IMR-90 (cell line): ENCODE measurements around the gene GRIN2B.

ENCODE experiments used
- BHLHE40 ChIP-seq: fragments of 150-350 bp; IDR thresholded peaks from 2 replicates; pipeline ENCODE4 v1.6.1; 2016; ENCODE audit warnings: mild to moderate bottlenecking, low read depth, low read length
- CEBPB ChIP-seq: IDR thresholded peaks from 2 replicates; pipeline ENCODE4 v1.6.1; 2012; ENCODE audit warnings: low read depth, low read length, improper control_type of control experiment
- CHD1 ChIP-seq: IDR thresholded peaks from 2 replicates; pipeline ENCODE4 v1.6.1; 2012; ENCODE audit warnings: low read depth, low read length, improper control_type of control experiment
- FOS ChIP-seq: fragments of 150-350 bp; IDR thresholded peaks from 2 replicates; pipeline ENCODE4 v1.6.1; 2016; ENCODE audit warnings: low read depth, low read length
- MAFK ChIP-seq: IDR thresholded peaks from 2 replicates; pipeline ENCODE4 v1.6.1; 2012; ENCODE audit warnings: low read depth, low read length, improper control_type of control experiment
- MAZ ChIP-seq: IDR thresholded peaks from 2 replicates; pipeline ENCODE4 v1.6.1; 2012; ENCODE audit warnings: low read depth, mild to moderate bottlenecking, low read length, improper control_type of control experiment, moderate library complexity, borderline replicate concordance
- MXI1 ChIP-seq: IDR thresholded peaks from 2 replicates; pipeline ENCODE4 v1.6.1; 2012; ENCODE audit warnings: low read depth, mild to moderate bottlenecking, low read length, moderate library complexity, borderline replicate concordance
- NFE2L2 ChIP-seq: fragments of 150-350 bp; IDR thresholded peaks from 2 replicates; pipeline ENCODE4 v1.6.1; 2016; ENCODE audit warnings: low read depth, mild to moderate bottlenecking, low read length
- POLR2A ChIP-seq: IDR thresholded peaks from 2 replicates; pipeline ENCODE4 v1.6.1; 2012; ENCODE audit warnings: mild to moderate bottlenecking, low read depth, low read length
- RAD21 ChIP-seq: IDR thresholded peaks from 2 replicates; pipeline ENCODE4 v1.6.1; 2012; ENCODE audit warnings: low read length, improper control_type of control experiment
- RFX5 ChIP-seq: IDR thresholded peaks from 2 replicates; pipeline ENCODE4 v1.8.0; 2012; ENCODE audit warnings: low read depth, mild to moderate bottlenecking, low read length, moderate library complexity
- SMC3 ChIP-seq: fragments of 150-350 bp; IDR thresholded peaks from 2 replicates; pipeline ENCODE4 v1.6.1; 2016; ENCODE audit warnings: low read depth, mild to moderate bottlenecking, antibody characterized with exemption, low read length, moderate library complexity
- TF ChIP-seq, protein P1 (sequence below): conservative IDR thresholded peaks from 2 replicates; pipeline ENCODE4 v1.5.1; 2012; ENCODE audit warnings: mild to moderate bottlenecking, low read depth, low read length, improper control_type of control experiment
- TF ChIP-seq, protein P2 (sequence below): fragments of 150-350 bp; IDR thresholded peaks from 2 replicates; pipeline ENCODE4 v1.6.1; 2016; ENCODE audit warnings: low read depth, mild to moderate bottlenecking, low read length, moderate library complexity, borderline replicate concordance

DNA sequence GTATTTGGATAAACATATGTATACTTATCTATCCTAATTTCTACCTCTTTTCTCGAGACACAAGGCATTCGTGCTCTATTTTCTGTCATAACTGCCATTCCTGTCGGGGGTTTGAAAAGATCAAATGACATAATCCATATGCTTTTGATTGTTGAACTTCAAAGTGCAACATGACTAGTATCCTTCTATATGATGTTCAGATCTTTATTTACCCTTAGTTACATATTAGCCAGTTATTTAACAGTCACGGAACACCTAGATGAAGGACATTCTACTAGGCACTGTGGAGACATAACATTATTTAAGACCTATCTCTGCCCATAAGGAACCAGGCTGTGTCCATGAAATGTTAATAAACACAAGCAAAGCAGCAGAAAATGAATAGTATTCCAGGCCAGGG is 11.2 kb upstream of the GRIN2B start:
- TF ChIP-seq, protein P1, sequence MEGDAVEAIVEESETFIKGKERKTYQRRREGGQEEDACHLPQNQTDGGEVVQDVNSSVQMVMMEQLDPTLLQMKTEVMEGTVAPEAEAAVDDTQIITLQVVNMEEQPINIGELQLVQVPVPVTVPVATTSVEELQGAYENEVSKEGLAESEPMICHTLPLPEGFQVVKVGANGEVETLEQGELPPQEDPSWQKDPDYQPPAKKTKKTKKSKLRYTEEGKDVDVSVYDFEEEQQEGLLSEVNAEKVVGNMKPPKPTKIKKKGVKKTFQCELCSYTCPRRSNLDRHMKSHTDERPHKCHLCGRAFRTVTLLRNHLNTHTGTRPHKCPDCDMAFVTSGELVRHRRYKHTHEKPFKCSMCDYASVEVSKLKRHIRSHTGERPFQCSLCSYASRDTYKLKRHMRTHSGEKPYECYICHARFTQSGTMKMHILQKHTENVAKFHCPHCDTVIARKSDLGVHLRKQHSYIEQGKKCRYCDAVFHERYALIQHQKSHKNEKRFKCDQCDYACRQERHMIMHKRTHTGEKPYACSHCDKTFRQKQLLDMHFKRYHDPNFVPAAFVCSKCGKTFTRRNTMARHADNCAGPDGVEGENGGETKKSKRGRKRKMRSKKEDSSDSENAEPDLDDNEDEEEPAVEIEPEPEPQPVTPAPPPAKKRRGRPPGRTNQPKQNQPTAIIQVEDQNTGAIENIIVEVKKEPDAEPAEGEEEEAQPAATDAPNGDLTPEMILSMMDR, result no peak
- TF ChIP-seq POLR2A (no peak), CEBPB (no peak), SMC3 (no peak), RFX5 (no peak), NFE2L2 (no peak), FOS (no peak), CHD1 (no peak), BHLHE40 (no peak), RAD21 (no peak), MAZ (no peak), MXI1 (no peak), MAFK (no peak)
- TF ChIP-seq, protein P2, sequence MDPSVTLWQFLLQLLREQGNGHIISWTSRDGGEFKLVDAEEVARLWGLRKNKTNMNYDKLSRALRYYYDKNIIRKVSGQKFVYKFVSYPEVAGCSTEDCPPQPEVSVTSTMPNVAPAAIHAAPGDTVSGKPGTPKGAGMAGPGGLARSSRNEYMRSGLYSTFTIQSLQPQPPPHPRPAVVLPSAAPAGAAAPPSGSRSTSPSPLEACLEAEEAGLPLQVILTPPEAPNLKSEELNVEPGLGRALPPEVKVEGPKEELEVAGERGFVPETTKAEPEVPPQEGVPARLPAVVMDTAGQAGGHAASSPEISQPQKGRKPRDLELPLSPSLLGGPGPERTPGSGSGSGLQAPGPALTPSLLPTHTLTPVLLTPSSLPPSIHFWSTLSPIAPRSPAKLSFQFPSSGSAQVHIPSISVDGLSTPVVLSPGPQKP, result no peak
